H9 (cell line): ENCODE measurements around the gene ANKRD34A. TPM values are rescaled to one million over a fixed set of nuclear protein-coding genes. Genes with fewer than 3 reads are reported as not detected.

ENCODE experiments used
- DNase-seq: peaks from one replicate; pipeline ENCODE4 v3.0.0-alpha.2; 2017
- H2AFZ ChIP-seq: one replicate; pipeline ENCODE4 v1.6.1; 2013; ENCODE audit warnings: mild to moderate bottlenecking, low read length, control low read depth, moderate library complexity
- H2AK5ac ChIP-seq: 2 replicates; pipeline ENCODE4 v1.6.1; 2013; ENCODE audit warnings: low read length, control low read depth, mixed read lengths; ENCODE audit not compliant: insufficient read length
- H2BK120ac ChIP-seq: one replicate; pipeline ENCODE4 v1.6.1; 2013; ENCODE audit warnings: low read depth, mild to moderate bottlenecking, low read length, control low read depth, inconsistent platforms; ENCODE audit not compliant: poor library complexity, severe bottlenecking
- H2BK12ac ChIP-seq: 2 replicates; pipeline ENCODE4 v1.6.1; 2013; ENCODE audit warnings: low read length, control low read depth, mixed read lengths, low read depth; ENCODE audit not compliant: insufficient read length
- H2BK15ac ChIP-seq: 2 replicates; pipeline ENCODE4 v1.6.1; 2013; ENCODE audit warnings: low read depth, low read length, control low read depth
- H2BK20ac ChIP-seq: one replicate; pipeline ENCODE4 v1.6.1; 2013; ENCODE audit warnings: low read depth, mild to moderate bottlenecking, low read length, control low read depth, inconsistent platforms; ENCODE audit not compliant: poor library complexity, severe bottlenecking
- H2BK5ac ChIP-seq: 2 replicates; pipeline ENCODE4 v1.6.1; 2013; ENCODE audit warnings: low read length, control low read depth, mixed read lengths; ENCODE audit not compliant: insufficient read length
- H3K14ac ChIP-seq: 2 replicates; pipeline ENCODE4 v1.6.1; 2013; ENCODE audit warnings: low read length, control low read depth; ENCODE audit not compliant: insufficient read depth
- H3K18ac ChIP-seq: 2 replicates; pipeline ENCODE4 v1.6.1; 2013; ENCODE audit warnings: low read depth, mild to moderate bottlenecking, mixed read lengths, low read length, control low read depth; ENCODE audit not compliant: insufficient read length
- H3K23ac ChIP-seq: 2 replicates; pipeline ENCODE4 v1.6.1; 2013; ENCODE audit warnings: low read length, control low read depth, mixed read lengths, low read depth; ENCODE audit not compliant: insufficient read length
- H3K23me2 ChIP-seq: 2 replicates; pipeline ENCODE4 v1.6.1; 2013; ENCODE audit warnings: low read depth, mild to moderate bottlenecking, mixed read lengths, low read length, control low read depth; ENCODE audit not compliant: insufficient read length, poor library complexity, severe bottlenecking
- H3K27ac ChIP-seq: 2 replicates; pipeline ENCODE4 v1.5.1; 2013; ENCODE audit warnings: low read length, control low read depth, mixed read lengths, low read depth; ENCODE audit not compliant: insufficient read length
- H3K27me3 ChIP-seq: 2 replicates; pipeline ENCODE4 v1.6.1; 2013; ENCODE audit warnings: low read length, control low read depth, inconsistent platforms; ENCODE audit not compliant: insufficient read depth
- H3K4ac ChIP-seq: 2 replicates; pipeline ENCODE4 v1.6.1; 2013; ENCODE audit warnings: low read depth, mild to moderate bottlenecking, control low read depth, inconsistent platforms, low read length, moderate library complexity
- H3K4me1 ChIP-seq: 2 replicates; pipeline ENCODE4 v1.6.1; 2013; ENCODE audit warnings: low read length, control low read depth, inconsistent platforms; ENCODE audit not compliant: insufficient read depth
- H3K4me2 ChIP-seq: 2 replicates; pipeline ENCODE4 v1.6.1; 2013; ENCODE audit warnings: low read length, control low read depth, mixed read lengths; ENCODE audit not compliant: insufficient read length, insufficient read depth
- H3K56ac ChIP-seq: 2 replicates; pipeline ENCODE4 v1.6.1; 2013; ENCODE audit warnings: low read depth, mild to moderate bottlenecking, mixed read lengths, low read length, control low read depth; ENCODE audit not compliant: insufficient read length
- H3K79me1 ChIP-seq: 2 replicates; pipeline ENCODE4 v1.6.1; 2013; ENCODE audit warnings: low read depth, mild to moderate bottlenecking, moderate library complexity, low read length, control low read depth, inconsistent platforms; ENCODE audit not compliant: insufficient read depth, poor library complexity, severe bottlenecking
- H3K79me2 ChIP-seq: 2 replicates; pipeline ENCODE4 v1.6.1; 2013; ENCODE audit warnings: low read length, control low read depth, inconsistent platforms; ENCODE audit not compliant: insufficient read depth
- H3K9ac ChIP-seq: 2 replicates; pipeline ENCODE4 v1.6.1; 2013; ENCODE audit warnings: low read length, control low read depth, mixed read lengths; ENCODE audit not compliant: insufficient read length; ENCODE audit errors: extremely low read depth
- H3K9me3 ChIP-seq: one replicate; pipeline ENCODE4 v1.6.1; 2013; ENCODE audit warnings: low read depth, low read length, inconsistent platforms; ENCODE audit not compliant: control insufficient read depth
- H3T11ph ChIP-seq: one replicate; pipeline ENCODE4 v1.6.1; 2013; ENCODE audit warnings: mild to moderate bottlenecking, low read length, control low read depth, inconsistent platforms
- H4K20me1 ChIP-seq: one replicate; pipeline ENCODE4 v1.6.1; 2013; ENCODE audit not compliant: control insufficient read depth, insufficient read length, insufficient read depth
- H4K5ac ChIP-seq: 2 replicates; pipeline ENCODE4 v1.6.1; 2013; ENCODE audit warnings: low read depth, mild to moderate bottlenecking, mixed read lengths, low read length, control low read depth; ENCODE audit not compliant: insufficient read length
- H4K8ac ChIP-seq: replicated peaks from 2 replicates; pipeline ENCODE4 v1.6.1; 2013; ENCODE audit warnings: low read length, control low read depth, mixed read lengths, low read depth; ENCODE audit not compliant: insufficient read length
- H4K91ac ChIP-seq: 2 replicates; pipeline ENCODE4 v1.6.1; 2013; ENCODE audit warnings: low read depth, mild to moderate bottlenecking, moderate library complexity, mixed read lengths, low read length, control low read depth; ENCODE audit not compliant: insufficient read length
- H3K27ac Mint-ChIP-seq, 3 experiments: 2 replicates in 2 of 3; 3 replicates in 1 of 3; pipeline ENCODE4 v1.8.0; 2020 to 2021; ENCODE audit warnings: mixed read lengths in 3 of 3, mild to moderate bottlenecking in 1 of 3, moderate library complexity in 1 of 3
- H3K27me3 Mint-ChIP-seq: 2 replicates; pipeline ENCODE4 v1.8.0; 2021; ENCODE audit warnings: low read depth, mild to moderate bottlenecking, moderate library complexity, mixed read lengths
- H3K36me3 Mint-ChIP-seq, 3 experiments: 2 replicates in 2 of 3; 3 replicates in 1 of 3; pipeline ENCODE4 v1.8.0; 2020 to 2021; ENCODE audit warnings: low read depth in 3 of 3, mixed read lengths in 3 of 3; ENCODE audit not compliant: insufficient read depth in 1 of 3
- H3K4me1 Mint-ChIP-seq, 2 experiments: 2 replicates each; pipeline ENCODE4 v1.8.0; 2020; ENCODE audit warnings: mixed read lengths in 2 of 2
- H3K4me3 Mint-ChIP-seq, 2 experiments: 2 replicates in 1 of 2; 3 replicates in 1 of 2; pipeline ENCODE4 v1.8.0; 2020 to 2021; ENCODE audit warnings: mild to moderate bottlenecking in 2 of 2, mixed read lengths in 2 of 2, moderate library complexity in 1 of 2
- H3K9me3 Mint-ChIP-seq, 2 experiments: 2 replicates in 1 of 2; 3 replicates in 1 of 2; pipeline ENCODE4 v1.8.0; 2020; ENCODE audit warnings: mild to moderate bottlenecking in 2 of 2, mixed read lengths in 2 of 2, moderate library complexity in 1 of 2
- CTCF ChIP-seq: fragments of 200-600 bp; sonication (generic); conservative IDR thresholded peaks from 3 replicates; pipeline ENCODE4 v1.8.0; 2021; ENCODE audit warnings: antibody characterized with exemption, mild to moderate bottlenecking
- WGBS: extraction: QIAGEN DNeasy Blood & Tissue Kit; methylation state at CpG from one replicate; pipeline ENCODE4 v1.1.7; 2013; ENCODE audit warnings: missing lambda C conversion rate, low lambda C conversion rate, mixed read lengths; ENCODE audit not compliant: insufficient read length; ENCODE audit errors: extremely low coverage; 5-methylcytosine and 5-hydroxymethylcytosine counted together
- total RNA-seq: library from RNA; stranded (reverse); gene quantifications from 2 replicates; pipeline ENCODE4 v1.2.1, GENCODE V29; 2021

The ANKRD34A gene
- total RNA-seq, 1 experiment from 2014 or later, result 0.39 TPM

- peaks cover 2% of the 10 kb centered on the region for H3K27me3 Mint-ChIP-seq
- H4K20me1 ChIP-seq, result no peaks in the 10 kb centered on the region
- H2AK5ac ChIP-seq, result no peak overlapping the region
- no peaks in the 10 kb centered on the region for H3K9me3 ChIP-seq
- no peak overlapping the region for H3K4ac ChIP-seq
- no peaks in the 10 kb centered on the region for H3K4me1 ChIP-seq
- H2BK120ac ChIP-seq, result no peak overlapping the region
- no peak overlapping the region for H4K5ac ChIP-seq
- no peak for DNase-seq
- no peak overlapping the region for H2BK12ac ChIP-seq
- H3K4me1 Mint-ChIP-seq, result peaks cover 0 to 2% of the 10 kb centered on the region in 2 experiments; a peak in 1 of 4 replicates
- no peak overlapping the region for H2AFZ ChIP-seq
- no peak overlapping the region for H2BK5ac ChIP-seq
- H3K79me1 ChIP-seq, result no peaks in the 10 kb centered on the region
- no peak overlapping the region for H2BK15ac ChIP-seq
- no peaks in the 10 kb centered on the region for H3K36me3 Mint-ChIP-seq
- no peak overlapping the region for H3K14ac ChIP-seq
- H3K56ac ChIP-seq, result no peak overlapping the region
- H3T11ph ChIP-seq, result no peak overlapping the region
- no peak overlapping the region for H3K9ac ChIP-seq
- no peaks in the 10 kb centered on the region for H3K9me3 Mint-ChIP-seq
- no peak overlapping the region for H4K8ac ChIP-seq
- H3K4me2 ChIP-seq, result no peak overlapping the region
- WGBS, result no CpG with 5 or more reads among the region's 8 CpGs
- H3K23ac ChIP-seq, result no peak overlapping the region
- no peak for TF ChIP-seq CTCF
- H3K79me2 ChIP-seq, result no peaks in the 10 kb centered on the region
- no peak overlapping the region for H3K27ac ChIP-seq
- no peak overlapping the region for H3K18ac ChIP-seq
- H3K27me3 ChIP-seq, result no peaks in the 10 kb centered on the region
- H3K27ac Mint-ChIP-seq, result no peak overlapping the region; a peak in 1 of 7 replicates
- no peak overlapping the region for H2BK20ac ChIP-seq
- no peaks in the 10 kb centered on the region for H3K23me2 ChIP-seq
- H4K91ac ChIP-seq, result no peak overlapping the region
- H3K4me3 Mint-ChIP-seq, result no peak overlapping the region
Observed at GRCh38 chr1:146010126-146010738, 45.9 kb upstream of the ANKRD34A start.
